Limb (tissue), 2 donors: ENCODE measurements around the gene ANKS1B.
A peak's percentile ranks its signal among the peaks of the same experiment; 100 is the strongest.
"Not testable (repeated sequence)": the region's sequence is repeated elsewhere in the genome, so short reads cannot be mapped to it uniquely, and the experiment has no call there.

Experiments used
- DNase-seq, 2 donors: peaks; one replicate each; pipeline ENCODE4 v3.0.0-alpha.2; 2016; ENCODE audit errors: extremely low spot score in 2 of 2

Gene ANKS1B

GRCh38 chr12:99765469-99766114 is 219.1 kb downstream of the ANKS1B start:
- no peak for DNase-seq

- DNase-seq = no peak
These were observed 225.3 kb downstream of the ANKS1B start for GRCh38 chr12:99759444-99759843.

- no peak for DNase-seq
These were observed 225.7 kb downstream of the ANKS1B start for GRCh38 chr12:99758997-99759396.

- DNase-seq = no peak
These were observed 232.0 kb downstream of the ANKS1B start for GRCh38 chr12:99752740-99753139.

- no peak for DNase-seq
These were observed 238.2 kb downstream of the ANKS1B start for GRCh38 chr12:99746538-99746937.

GRCh38 chr12:99745895-99746294 is 238.8 kb downstream of the ANKS1B start:
- no peak for DNase-seq

- DNase-seq = no peak
These were observed 239.6 kb downstream of the ANKS1B start for GRCh38 chr12:99745121-99745520.

- DNase-seq = no peak
These were observed 247.9 kb downstream of the ANKS1B start for GRCh38 chr12:99736760-99737269.

- DNase-seq = no peak
These were observed 252.6 kb downstream of the ANKS1B start for GRCh38 chr12:99732131-99732530.

GRCh38 chr12:99722690-99723486 is 261.8 kb downstream of the ANKS1B start:
- peak in 1 of 2 donors; percentile 23 for DNase-seq

- DNase-seq = no peak
These were observed 262.9 kb downstream of the ANKS1B start for GRCh38 chr12:99721715-99722275.

GRCh38 chr12:99720083-99720465 is 264.7 kb downstream of the ANKS1B start:
- not testable (repeated sequence) for DNase-seq

- not testable (repeated sequence) for DNase-seq
These were observed 265.2 kb downstream of the ANKS1B start for GRCh38 chr12:99719411-99720082.

GRCh38 chr12:99715841-99716510 is 268.8 kb downstream of the ANKS1B start:
- DNase-seq = not testable (repeated sequence)

- DNase-seq = not testable (repeated sequence)
These were observed 269.8 kb downstream of the ANKS1B start for GRCh38 chr12:99714921-99715320.

- DNase-seq = no peak
These were observed 270.7 kb downstream of the ANKS1B start for GRCh38 chr12:99713946-99714520.

- DNase-seq = no peak
These were observed 272.5 kb downstream of the ANKS1B start for GRCh38 chr12:99712281-99712680.

- DNase-seq = no peak
These were observed 273.5 kb downstream of the ANKS1B start for GRCh38 chr12:99711246-99711645.

- DNase-seq = no peak
These were observed 275.1 kb downstream of the ANKS1B start for GRCh38 chr12:99709619-99710018.

GRCh38 chr12:99709116-99709515 is 275.6 kb downstream of the ANKS1B start:
- DNase-seq = no peak

GRCh38 chr12:99707883-99708282 is 276.9 kb downstream of the ANKS1B start:
- no peak for DNase-seq
